ENCODE results near the gene SMIM3.

DNA sequence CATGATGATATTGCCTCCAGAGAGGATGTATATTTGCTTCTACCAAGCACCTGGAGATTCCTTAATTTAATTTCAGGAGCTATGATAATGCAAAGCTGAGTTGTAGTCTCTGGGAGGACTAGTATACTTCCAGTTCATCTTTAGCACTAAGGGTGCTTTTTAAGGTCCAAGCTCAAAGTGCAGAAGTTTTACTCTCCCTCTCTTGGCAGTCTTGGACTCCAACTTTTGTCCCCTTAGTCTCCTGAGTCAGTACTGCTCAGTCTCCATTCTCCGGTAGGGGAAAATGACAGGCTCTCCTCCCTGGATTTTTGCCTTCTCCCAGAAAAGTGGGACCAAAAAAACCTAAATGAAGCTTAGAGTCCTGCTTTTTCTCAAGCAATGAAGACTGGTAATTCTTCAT lies 8.3 kb downstream of the SMIM3 start:
- TF ChIP-seq MYC (IDR thresholded peaks at IDR 0.05; ENCODE audit: borderline replicate concordance, low read length): no peak
- TF ChIP-seq RFX5 (IDR thresholded peaks at IDR 0.05): no peak
- TF ChIP-seq, protein P1, sequence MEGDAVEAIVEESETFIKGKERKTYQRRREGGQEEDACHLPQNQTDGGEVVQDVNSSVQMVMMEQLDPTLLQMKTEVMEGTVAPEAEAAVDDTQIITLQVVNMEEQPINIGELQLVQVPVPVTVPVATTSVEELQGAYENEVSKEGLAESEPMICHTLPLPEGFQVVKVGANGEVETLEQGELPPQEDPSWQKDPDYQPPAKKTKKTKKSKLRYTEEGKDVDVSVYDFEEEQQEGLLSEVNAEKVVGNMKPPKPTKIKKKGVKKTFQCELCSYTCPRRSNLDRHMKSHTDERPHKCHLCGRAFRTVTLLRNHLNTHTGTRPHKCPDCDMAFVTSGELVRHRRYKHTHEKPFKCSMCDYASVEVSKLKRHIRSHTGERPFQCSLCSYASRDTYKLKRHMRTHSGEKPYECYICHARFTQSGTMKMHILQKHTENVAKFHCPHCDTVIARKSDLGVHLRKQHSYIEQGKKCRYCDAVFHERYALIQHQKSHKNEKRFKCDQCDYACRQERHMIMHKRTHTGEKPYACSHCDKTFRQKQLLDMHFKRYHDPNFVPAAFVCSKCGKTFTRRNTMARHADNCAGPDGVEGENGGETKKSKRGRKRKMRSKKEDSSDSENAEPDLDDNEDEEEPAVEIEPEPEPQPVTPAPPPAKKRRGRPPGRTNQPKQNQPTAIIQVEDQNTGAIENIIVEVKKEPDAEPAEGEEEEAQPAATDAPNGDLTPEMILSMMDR (IDR thresholded peaks at IDR 0.05): no peak
- TF ChIP-seq RAD21 (conservative IDR thresholded peaks at IDR 0.05 in 1 of 2, IDR thresholded peaks at IDR 0.05 in 1 of 2): no peak
- TF ChIP-seq EP300 (IDR thresholded peaks at IDR 0.05): no peak
- no peak for TF ChIP-seq POLR2A (IDR thresholded peaks at IDR 0.05; ENCODE audit: low read length)

Measured in A549 (cell line).